Measurements from ENCODE around the gene DERA.
"Not testable (repeated sequence)": the region's sequence is repeated elsewhere in the genome, so short reads cannot be mapped to it uniquely, and the experiment has no call there.

The DERA gene

DNA sequence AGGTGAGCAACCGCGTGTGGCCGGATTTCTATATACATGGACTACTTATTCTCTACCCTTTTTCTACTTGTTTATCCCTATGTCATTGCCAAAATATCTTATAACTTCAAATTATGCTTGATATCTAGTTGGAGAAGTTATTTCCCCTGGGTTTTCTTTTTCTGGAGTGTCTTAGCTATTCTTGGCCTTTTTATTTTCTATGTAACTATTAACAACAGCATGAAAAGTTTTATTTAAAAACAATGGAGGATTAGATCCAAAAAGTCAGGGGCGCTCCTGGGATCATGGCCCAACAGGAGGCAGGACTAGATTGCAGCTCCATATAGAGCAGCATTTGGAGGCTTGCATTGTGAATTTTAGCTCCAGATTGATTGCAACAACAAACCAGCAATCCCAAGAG lies 37.6 kb upstream of the DERA start:
- H3K27ac ChIP-seq (ENCODE audit: insufficient read depth in 1 of 2, low read depth in 1 of 2, low read length in 2 of 2, poor library complexity in 1 of 2, severe bottlenecking in 2 of 2) = no peak overlapping the region
- no peak overlapping the region for H3K4me3 ChIP-seq (ENCODE audit: control insufficient read depth in 1 of 7, extremely low read depth in 1 of 7, insufficient read depth in 4 of 7, low read depth in 2 of 7, low read length in 6 of 7)
- H3K27me3 ChIP-seq (replicated peaks in 2 of 5; ENCODE audit: control insufficient read depth in 4 of 5, insufficient read depth in 5 of 5, low read length in 4 of 5) = no peaks in the 10 kb centered on the region
- DNase-seq = no peak
- ChIA-PET POLR2A (no interaction called here), CTCF (interaction anchor here (1.2 to 1.4 kb wide), 2 partner anchors 9 to 16 kb away, joined by 3 to 5 read pairs; no protein-coding TSS in a partner anchor)
- H3K4me1 ChIP-seq (ENCODE audit: control extremely low read depth in 1 of 4, control insufficient read depth in 4 of 4, insufficient read depth in 4 of 4, low read length in 3 of 4) = no peaks in the 10 kb centered on the region
- WGBS (ENCODE audit: insufficient coverage) = 100% methylated on average over 1 of the region's 4 CpGs
- H3K9me3 ChIP-seq (ENCODE audit: control extremely low read depth in 1 of 5, control insufficient read depth in 4 of 5, insufficient read depth in 2 of 5, low read depth in 1 of 5, low read length in 4 of 5) = no peaks in the 10 kb centered on the region
- no peaks in the 10 kb centered on the region for H3K36me3 ChIP-seq (ENCODE audit: control insufficient read depth in 4 of 4, insufficient read depth in 4 of 4, low read length in 3 of 4)

DNA sequence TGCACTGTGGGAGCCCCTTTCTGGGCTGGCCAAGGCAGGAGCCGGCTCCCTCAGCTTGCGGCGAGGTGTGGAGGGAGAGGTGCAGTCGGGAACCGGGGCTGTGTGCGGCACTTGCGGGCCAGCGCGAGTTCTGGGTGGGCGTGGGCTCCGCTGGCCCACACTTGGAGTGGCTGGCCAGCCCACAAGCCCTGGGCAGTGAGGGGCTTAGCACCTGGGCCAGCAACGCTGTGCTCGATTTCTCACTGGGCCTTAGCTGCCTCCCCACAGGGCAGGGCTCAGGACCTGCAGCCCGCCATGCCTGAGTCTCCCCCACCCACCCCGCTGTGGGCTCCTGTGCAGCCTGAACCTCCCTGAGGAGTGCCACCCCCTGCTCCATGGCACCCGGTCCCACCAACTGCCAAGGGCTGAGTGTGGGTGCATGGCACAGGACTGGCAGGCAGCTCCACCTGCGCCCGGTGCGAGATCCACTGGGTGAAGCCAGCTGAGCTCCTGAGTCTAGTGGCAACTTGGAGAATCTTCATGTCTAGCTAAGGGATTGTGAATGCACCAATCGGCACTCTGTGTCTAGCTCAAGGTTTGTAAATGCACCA lies 36.5 kb upstream of the DERA start:
- CTCF ChIA-PET = interaction anchor here (1.4 to 1.6 kb wide), 3 partner anchors 9 to 19 kb away, joined by 4 to 5 read pairs (median 4); no protein-coding TSS in a partner anchor
- H3K27ac ChIP-seq (ENCODE audit: insufficient read depth in 1 of 2, low read depth in 1 of 2, low read length in 2 of 2, poor library complexity in 1 of 2, severe bottlenecking in 2 of 2); H3K4me1 ChIP-seq (ENCODE audit: control extremely low read depth in 1 of 4, control insufficient read depth in 4 of 4, insufficient read depth in 4 of 4, low read length in 3 of 4); H3K4me3 ChIP-seq (ENCODE audit: control insufficient read depth in 1 of 7, extremely low read depth in 1 of 7, insufficient read depth in 4 of 7, low read depth in 2 of 7, low read length in 6 of 7); H3K36me3 ChIP-seq (ENCODE audit: control insufficient read depth in 4 of 4, insufficient read depth in 4 of 4, low read length in 3 of 4); DNase-seq; H3K9me3 ChIP-seq (ENCODE audit: control extremely low read depth in 1 of 5, control insufficient read depth in 4 of 5, insufficient read depth in 2 of 5, low read depth in 1 of 5, low read length in 4 of 5); H3K27me3 ChIP-seq (replicated peaks in 2 of 5; ENCODE audit: control insufficient read depth in 4 of 5, insufficient read depth in 5 of 5, low read length in 4 of 5); POLR2A ChIA-PET: not testable (repeated sequence)
- 100% methylated on average over 17 of the region's 20 CpGs for WGBS (ENCODE audit: insufficient coverage)

DNA sequence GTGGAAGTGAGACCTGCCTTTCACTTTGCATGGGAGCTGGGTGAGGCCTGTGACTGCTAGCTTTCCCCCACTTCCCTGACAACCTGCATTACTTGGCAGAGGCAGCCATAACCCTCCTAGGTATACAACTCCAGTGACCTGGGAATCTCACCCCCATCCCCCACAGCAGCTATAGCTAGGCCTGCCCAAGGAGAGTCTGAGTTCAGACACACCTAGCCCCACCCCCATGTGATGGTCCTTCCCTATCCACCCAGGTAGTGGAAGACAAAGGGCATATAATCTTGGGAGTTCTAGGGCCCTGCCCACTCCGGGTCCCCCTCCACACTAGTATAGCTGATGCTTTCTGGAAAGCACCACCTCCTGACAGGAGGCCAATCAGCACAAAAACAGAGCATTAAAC lies 35.3 kb upstream of the DERA start:
- H3K4me3 ChIP-seq (ENCODE audit: control insufficient read depth in 1 of 7, extremely low read depth in 1 of 7, insufficient read depth in 4 of 7, low read depth in 2 of 7, low read length in 6 of 7) = peak overlapping the region in 1 of 7 experiments; percentile 37
- ChIA-PET POLR2A (no interaction called here), CTCF (interaction anchor here (1.6 kb wide), 1 partner anchor 8 kb away, joined by 4 read pairs; no protein-coding TSS in a partner anchor)
- WGBS (ENCODE audit: insufficient coverage) = 100% methylated on average over 1 of the region's 1 CpG
- no peaks in the 10 kb centered on the region for H3K36me3 ChIP-seq (ENCODE audit: control insufficient read depth in 4 of 4, insufficient read depth in 4 of 4, low read length in 3 of 4)
- peak in 1 of 3 donors; percentile 19 for DNase-seq
- H3K4me1 ChIP-seq (ENCODE audit: control extremely low read depth in 1 of 4, control insufficient read depth in 4 of 4, insufficient read depth in 4 of 4, low read length in 3 of 4) = no peaks in the 10 kb centered on the region
- no peak overlapping the region for H3K27ac ChIP-seq (ENCODE audit: insufficient read depth in 1 of 2, low read depth in 1 of 2, low read length in 2 of 2, poor library complexity in 1 of 2, severe bottlenecking in 2 of 2)
- H3K9me3 ChIP-seq (ENCODE audit: control extremely low read depth in 1 of 5, control insufficient read depth in 4 of 5, insufficient read depth in 2 of 5, low read depth in 1 of 5, low read length in 4 of 5) = no peaks in the 10 kb centered on the region
- no peaks in the 10 kb centered on the region for H3K27me3 ChIP-seq (replicated peaks in 2 of 5; ENCODE audit: control insufficient read depth in 4 of 5, insufficient read depth in 5 of 5, low read length in 4 of 5)

DNA sequence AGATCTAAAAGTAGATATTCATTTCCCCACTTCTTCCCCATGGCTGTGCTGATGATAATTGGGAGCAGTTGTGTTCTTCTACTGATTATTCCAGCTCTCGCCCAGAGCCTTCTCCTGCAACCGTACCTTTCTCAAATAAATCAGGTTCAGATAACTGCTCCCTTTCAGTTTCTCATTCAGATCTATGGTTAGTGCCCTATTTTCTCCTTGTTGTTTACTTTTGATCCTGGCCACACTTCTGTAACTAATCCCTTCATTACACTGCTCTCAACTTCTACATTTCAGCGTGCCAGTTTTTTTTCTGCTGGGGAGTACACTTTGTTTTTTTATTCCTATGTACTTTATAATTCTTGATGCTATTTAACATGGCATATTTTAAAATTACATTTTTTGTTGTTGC lies 31.7 kb upstream of the DERA start:
- H3K27me3 ChIP-seq (replicated peaks in 2 of 5; ENCODE audit: control insufficient read depth in 4 of 5, insufficient read depth in 5 of 5, low read length in 4 of 5) = no peaks in the 10 kb centered on the region
- H3K9me3 ChIP-seq (ENCODE audit: control extremely low read depth in 1 of 5, control insufficient read depth in 4 of 5, insufficient read depth in 2 of 5, low read depth in 1 of 5, low read length in 4 of 5) = no peaks in the 10 kb centered on the region
- H3K27ac ChIP-seq (ENCODE audit: insufficient read depth in 1 of 2, low read depth in 1 of 2, low read length in 2 of 2, poor library complexity in 1 of 2, severe bottlenecking in 2 of 2) = no peak overlapping the region
- H3K4me1 ChIP-seq (ENCODE audit: control extremely low read depth in 1 of 4, control insufficient read depth in 4 of 4, insufficient read depth in 4 of 4, low read length in 3 of 4) = peaks cover 7 to 27% (median 15%) of the 10 kb centered on the region in 4 experiments
- POLR2A ChIA-PET = no interaction called here
- no peak for DNase-seq
- no peak overlapping the region for H3K4me3 ChIP-seq (ENCODE audit: control insufficient read depth in 1 of 7, extremely low read depth in 1 of 7, insufficient read depth in 4 of 7, low read depth in 2 of 7, low read length in 6 of 7)
- peaks cover 0 to 4% (median under 1%) of the 10 kb centered on the region in 4 experiments for H3K36me3 ChIP-seq (ENCODE audit: control insufficient read depth in 4 of 4, insufficient read depth in 4 of 4, low read length in 3 of 4)
- 95% methylated on average over 2 of the region's 3 CpGs for WGBS (ENCODE audit: insufficient coverage)
- CTCF ChIA-PET = no interaction called here

DNA sequence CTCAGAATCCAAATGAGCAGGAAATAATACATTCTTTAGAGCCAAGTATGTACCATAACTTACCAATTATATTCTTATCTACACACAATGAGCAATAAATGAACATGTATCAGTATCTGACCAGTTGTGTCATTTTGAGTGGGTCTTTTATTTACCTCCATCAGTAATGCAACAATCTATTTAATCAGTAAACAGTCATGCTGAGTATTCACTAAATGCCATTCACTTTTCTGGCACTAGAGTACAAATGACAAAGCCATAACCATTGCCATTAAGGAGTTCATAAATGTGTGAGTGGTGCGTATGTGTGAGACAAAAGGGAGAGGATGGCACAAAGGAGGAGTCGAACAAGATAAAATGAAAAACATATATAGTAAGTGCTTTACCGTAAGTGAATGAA lies 30.4 kb upstream of the DERA start:
- POLR2A ChIA-PET = no interaction called here
- H3K9me3 ChIP-seq (ENCODE audit: control extremely low read depth in 1 of 5, control insufficient read depth in 4 of 5, insufficient read depth in 2 of 5, low read depth in 1 of 5, low read length in 4 of 5) = no peaks in the 10 kb centered on the region
- H3K27me3 ChIP-seq (replicated peaks in 2 of 5; ENCODE audit: control insufficient read depth in 4 of 5, insufficient read depth in 5 of 5, low read length in 4 of 5) = no peaks in the 10 kb centered on the region
- H3K36me3 ChIP-seq (ENCODE audit: control insufficient read depth in 4 of 4, insufficient read depth in 4 of 4, low read length in 3 of 4) = peaks cover 0 to 9% (median 5%) of the 10 kb centered on the region in 4 experiments
- peaks cover 7 to 27% (median 15%) of the 10 kb centered on the region in 4 experiments for H3K4me1 ChIP-seq (ENCODE audit: control extremely low read depth in 1 of 4, control insufficient read depth in 4 of 4, insufficient read depth in 4 of 4, low read length in 3 of 4)
- H3K27ac ChIP-seq (ENCODE audit: insufficient read depth in 1 of 2, low read depth in 1 of 2, low read length in 2 of 2, poor library complexity in 1 of 2, severe bottlenecking in 2 of 2) = no peak overlapping the region
- H3K4me3 ChIP-seq (ENCODE audit: control insufficient read depth in 1 of 7, extremely low read depth in 1 of 7, insufficient read depth in 4 of 7, low read depth in 2 of 7, low read length in 6 of 7) = no peak overlapping the region
- DNase-seq = peak in 1 of 3 donors; percentile 23
- WGBS (ENCODE audit: insufficient coverage) = 100% methylated on average over 1 of the region's 3 CpGs
- CTCF ChIA-PET = no interaction called here

DNA sequence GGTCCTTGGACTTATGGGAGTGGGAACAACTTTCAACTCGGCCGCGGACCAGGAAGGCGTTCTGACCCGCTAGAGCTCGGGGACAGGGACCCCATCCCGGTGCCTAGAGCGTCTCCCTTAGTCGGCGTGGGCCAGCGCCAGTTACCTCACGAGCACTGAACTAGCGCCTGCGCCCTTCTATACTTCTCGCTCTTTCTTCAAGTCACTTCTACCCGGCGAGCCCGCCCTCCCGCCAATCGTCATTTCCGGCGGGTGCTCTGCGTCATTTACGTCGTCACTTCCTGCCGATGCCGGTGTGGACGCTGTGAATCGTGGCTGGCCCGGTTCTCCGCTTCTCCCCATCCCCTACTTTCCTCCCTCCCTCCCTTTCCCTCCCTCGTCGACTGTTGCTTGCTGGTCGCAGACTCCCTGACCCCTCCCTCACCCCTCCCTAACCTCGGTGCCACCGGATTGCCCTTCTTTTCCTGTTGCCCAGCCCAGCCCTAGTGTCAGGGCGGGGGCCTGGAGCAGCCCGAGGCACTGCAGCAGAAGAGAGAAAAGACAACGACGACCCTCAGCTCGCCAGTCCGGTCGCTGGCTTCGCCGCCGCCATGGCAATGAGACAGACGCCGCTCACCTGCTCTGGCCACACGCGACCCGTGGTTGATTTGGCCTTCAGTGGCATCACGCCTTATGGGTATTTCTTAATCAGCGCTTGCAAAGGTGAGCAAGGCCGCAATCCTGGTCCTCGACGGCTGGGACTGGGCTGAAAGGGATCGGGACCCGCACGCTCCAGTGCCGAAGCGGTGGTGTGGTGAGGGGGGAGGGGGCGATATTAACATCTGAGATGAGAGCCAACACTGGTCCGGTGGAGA lies 28.8 kb upstream of the DERA start, which contains the start of gene STRAP:
TSS of gene STRAP (plus strand) at position 270 of the 854 bp plus-strand sequence. CDS start at position 591, 321 bp downstream.
- Histone ChIP-seq H3K27ac (ENCODE audit: insufficient read depth in 1 of 2, low read depth in 1 of 2, low read length in 2 of 2, poor library complexity in 1 of 2, severe bottlenecking in 2 of 2) (peak within 1 kb of the TSS; percentile 95 to 98), H3K4me3 (ENCODE audit: control insufficient read depth in 1 of 7, extremely low read depth in 1 of 7, insufficient read depth in 4 of 7, low read depth in 2 of 7, low read length in 6 of 7) (peak within 1 kb of the TSS; percentile 83 to 98 (median 91)), H3K4me1 (ENCODE audit: control extremely low read depth in 1 of 4, control insufficient read depth in 4 of 4, insufficient read depth in 4 of 4, low read length in 3 of 4) (peaks cover 7 to 27% (median 15%) of the 10 kb centered on the region in 4 experiments), H3K9me3 (ENCODE audit: control extremely low read depth in 1 of 5, control insufficient read depth in 4 of 5, insufficient read depth in 2 of 5, low read depth in 1 of 5, low read length in 4 of 5) (no peaks in the 10 kb centered on the region), H3K27me3 (replicated peaks in 2 of 5; ENCODE audit: control insufficient read depth in 4 of 5, insufficient read depth in 5 of 5, low read length in 4 of 5) (no peaks in the 10 kb centered on the region), H3K36me3 (ENCODE audit: control insufficient read depth in 4 of 4, insufficient read depth in 4 of 4, low read length in 3 of 4) (peaks cover 6 to 18% (median 12%) of the 10 kb centered on the region in 4 experiments)
- 0% methylated on average over 55 of the region's 63 CpGs for WGBS (ENCODE audit: insufficient coverage)
- ChIA-PET CTCF (interaction anchor here (1.0 to 2.7 kb wide), 5 partner anchors 9 to 26 kb away, joined by 3 to 11 read pairs (median 3); no protein-coding TSS in a partner anchor), POLR2A (interaction anchor here (1.0 to 1.1 kb wide), 4 partner anchors 9 to 29 kb away, joined by 3 to 4 read pairs (median 3); partner anchors contain the start of gene DERA)
- peak; percentile 98 to 99 (median 99) for DNase-seq

Measured in common myeloid progenitor, CD34-positive (primary cell).